ENCODE measurements around the gene ITGB2.
"Not testable (repeated sequence)": the region's sequence is repeated elsewhere in the genome, so short reads cannot be mapped to it uniquely, and the experiment has no call there.

The ITGB2 gene

DNA sequence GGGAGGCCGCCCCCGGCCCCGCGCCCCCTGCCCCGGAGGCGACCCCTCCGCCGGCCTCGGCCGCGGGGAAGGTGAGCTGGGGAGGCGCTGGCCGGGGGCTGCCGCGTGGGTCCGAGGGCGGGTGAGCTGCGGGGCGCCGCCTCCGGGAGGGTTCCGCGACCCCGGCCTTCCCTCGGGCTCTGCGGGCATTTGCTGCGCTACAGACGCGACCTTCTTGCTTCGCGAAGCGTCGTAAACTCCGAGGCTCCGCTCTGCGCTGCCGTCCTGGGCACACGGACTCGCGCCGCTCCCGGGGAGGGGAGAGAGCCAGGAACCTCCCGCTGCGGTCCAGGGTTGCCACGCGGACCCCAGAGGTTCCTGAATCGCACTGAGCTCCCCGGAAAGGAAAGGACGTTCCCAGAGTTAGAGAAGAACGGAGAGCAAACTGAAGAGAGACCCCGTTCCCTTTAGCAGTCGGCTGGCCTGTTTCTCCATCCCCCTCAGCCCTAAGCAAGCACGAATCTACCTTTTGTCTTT, 19.5 kb upstream of the ITGB2 start:
- DNase-seq = peak; percentile 73

DNA sequence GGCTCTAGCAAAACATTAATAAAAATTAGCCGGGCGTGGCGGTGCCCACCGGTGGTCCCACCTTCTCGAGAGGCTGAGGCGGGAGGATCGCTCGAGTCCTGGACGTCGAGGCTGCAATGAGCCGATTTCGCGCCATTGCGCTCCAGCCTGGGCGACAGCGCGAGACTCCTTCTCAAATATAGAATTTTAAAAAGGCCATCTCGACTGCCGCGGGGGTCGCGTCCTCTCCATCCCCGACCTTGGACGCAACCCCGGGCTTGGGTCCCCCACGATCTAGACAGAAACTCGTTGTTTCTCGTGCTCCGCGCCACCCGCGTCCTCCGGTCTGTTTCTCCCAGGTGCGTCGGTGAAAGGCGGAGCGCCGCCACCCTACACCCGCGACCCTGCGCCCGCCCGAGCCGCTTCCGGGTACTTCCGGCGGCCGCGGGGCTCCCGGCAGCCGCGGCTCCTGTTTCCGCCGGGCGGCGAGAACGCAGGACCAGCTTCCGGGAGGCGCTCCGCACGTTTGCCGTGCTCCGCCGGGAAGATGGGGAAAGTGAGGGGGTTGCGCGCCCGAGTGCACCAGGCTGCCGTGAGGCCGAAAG, 18.9 kb upstream of the ITGB2 start, which contains the start of gene SLX9:
TSS of gene SLX9 (plus strand) at position 498 of the 584 bp plus-strand sequence. CDS start at position 527, 29 bp downstream.
- DNase-seq = peak; percentile 97

DNA sequence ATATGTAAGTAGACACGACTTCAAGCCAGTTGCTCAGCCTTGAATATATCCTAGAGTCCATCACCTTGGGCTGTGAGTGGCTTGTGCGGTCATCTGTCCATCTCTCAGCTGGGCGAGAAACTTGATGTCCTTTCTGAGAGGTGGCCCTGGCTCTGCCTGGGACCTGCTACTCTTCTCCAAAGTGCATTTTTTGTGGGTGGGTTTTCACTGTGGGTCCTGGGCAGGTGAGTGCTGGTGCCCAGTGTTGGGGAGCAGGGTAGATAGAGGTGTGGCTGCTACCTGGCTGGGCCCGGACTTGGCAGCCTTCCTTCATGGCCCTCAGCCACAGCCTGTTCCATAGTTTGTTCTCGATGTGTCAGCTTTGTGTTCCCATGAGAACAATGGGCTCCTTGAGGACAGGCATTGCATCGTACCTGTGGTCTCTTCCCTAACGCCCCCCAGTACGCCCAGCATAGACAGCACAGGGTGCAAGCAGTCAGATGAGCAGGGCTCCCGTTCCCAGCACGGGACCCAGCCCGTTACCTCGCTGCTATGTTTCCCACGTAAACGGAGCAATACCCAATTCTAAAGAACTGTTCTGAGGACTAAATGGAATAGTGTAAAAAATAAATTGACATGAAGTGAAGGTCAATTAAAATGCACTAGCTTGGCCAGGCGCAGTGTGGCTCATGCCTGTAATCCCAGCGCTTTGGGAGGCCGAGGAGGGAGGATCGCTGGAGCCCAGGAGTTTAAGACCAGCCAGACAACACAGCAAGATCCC, 18.3 kb upstream of the ITGB2 start:
- no peak for DNase-seq

DNA sequence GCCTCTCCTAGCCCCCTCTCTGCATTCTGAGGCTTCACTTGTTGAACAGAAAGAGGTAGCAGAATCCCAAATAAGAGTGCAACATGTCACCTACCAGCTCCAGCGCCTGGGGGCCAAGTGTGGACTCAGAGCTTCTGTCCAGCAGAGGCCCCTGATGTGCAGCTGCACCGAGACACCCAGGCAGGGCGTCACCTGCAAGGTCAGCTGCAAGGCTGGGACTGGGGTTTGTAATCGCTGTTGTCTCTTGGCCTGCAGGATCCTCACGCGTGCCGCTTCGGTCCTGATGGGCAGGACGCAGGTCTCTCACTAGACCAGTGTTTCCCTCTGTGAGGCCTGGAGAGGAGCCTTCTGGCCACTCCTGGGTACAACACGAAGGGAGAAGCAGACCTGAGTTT, 14.8 kb upstream of the ITGB2 start:
- no peak for DNase-seq

DNA sequence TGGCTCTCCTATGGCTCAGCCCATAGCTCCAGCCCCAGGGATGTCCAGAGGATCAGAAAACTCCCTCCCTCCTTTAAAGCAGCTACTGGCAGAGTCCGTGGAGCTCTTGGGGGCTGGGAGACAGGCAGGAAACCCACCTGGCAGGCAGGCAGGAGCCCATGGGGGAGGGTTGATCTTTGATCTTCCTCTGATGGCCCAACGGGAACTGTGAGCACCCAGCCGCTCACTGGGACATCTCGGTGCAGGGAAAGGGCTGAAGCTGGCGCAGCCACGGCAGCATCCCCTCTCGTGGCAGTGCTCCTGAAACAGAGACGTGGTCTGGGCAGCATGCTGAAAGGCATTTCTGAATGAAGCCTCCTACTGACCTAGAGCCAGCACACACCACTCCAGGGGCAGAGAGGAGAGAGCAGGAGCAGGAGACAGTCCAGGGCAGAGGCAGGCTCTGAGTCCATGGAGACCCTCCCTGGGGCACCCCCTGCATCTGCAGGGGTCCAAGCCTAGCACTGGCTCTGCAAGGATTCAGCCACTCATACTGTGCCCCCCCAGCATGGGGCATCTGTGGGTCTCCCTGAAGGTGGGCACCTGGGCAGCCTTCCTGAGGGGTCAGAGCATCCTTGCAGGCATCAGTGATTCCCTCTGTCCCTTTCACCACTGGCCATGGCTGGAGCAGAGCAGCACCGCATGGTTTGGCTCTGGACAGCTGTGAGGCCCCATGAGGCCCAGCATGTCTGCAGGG, 14.3 kb upstream of the ITGB2 start:
- no peak for DNase-seq

DNA sequence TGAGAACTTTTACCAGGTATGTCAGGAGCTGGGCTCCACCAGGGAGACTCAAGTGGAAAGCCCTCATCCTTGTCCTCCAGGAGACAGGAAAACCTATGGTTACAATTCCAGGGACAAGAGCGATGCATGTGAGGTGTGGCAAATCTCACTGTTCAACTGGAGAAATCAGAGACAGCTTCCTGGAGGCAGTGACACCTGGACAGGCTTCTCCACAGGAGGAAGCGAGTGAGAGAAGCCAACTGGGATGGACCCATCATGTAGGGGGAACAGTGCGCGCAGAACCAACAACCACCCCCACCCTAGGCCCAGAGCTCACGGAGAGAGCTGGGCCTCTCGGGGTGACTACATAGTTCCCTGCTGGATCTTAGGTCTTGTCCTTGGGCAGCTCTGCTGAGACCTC, 13.6 kb upstream of the ITGB2 start:
- no peak for DNase-seq

DNA sequence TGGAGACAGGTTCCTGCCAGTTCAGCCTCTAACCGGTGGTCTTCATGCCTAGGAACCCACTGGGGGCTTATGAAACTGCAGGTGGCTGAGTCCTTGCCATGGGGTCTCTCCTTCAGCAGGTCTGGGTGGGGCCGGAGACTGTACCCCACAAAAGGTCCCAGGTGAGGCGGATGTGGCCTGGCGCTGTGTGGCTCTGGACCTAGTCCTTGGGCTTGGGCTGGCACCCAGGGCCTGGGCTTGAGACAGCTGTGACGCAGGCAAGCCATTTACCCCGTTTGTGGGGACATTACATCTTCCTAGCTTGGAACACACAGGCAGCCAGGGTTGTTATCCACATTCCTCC, 13.2 kb upstream of the ITGB2 start:
- no peak for DNase-seq

DNA sequence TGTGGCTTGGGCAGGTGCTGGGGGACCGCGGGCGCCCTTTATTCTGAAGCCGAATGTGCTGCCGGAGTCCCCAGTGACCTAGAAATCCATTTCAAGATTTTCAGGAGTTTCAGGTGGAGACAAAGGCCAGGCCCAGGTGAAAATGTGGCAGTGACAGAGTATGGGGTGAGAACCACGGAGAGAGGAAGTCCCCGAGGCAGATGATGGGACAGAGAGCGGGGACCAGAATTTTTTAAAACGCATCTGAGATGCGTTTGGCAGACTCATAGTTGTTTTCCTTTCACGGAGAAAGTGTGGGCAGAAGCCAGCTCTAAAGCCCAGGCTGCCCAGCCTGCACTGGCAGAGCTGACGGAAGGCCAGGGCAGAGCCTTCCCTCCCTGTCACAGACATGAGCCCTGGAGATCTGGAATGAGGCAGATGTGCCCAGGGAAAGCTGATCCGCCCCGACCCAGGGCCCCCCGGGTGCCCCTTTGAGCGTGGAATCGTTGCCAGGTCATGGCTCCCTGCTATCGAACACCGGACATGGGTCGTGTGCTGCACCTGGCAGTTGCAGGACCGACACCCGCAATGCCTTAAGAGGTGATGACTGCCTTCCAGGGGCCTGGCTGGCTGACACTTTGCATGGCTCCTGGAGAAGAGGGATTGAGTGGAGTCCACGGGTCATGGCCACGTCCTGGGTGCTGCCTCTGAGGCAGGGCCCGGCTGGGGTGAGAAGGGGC, 12.7 kb upstream of the ITGB2 start:
- DNase-seq = no peak

DNA sequence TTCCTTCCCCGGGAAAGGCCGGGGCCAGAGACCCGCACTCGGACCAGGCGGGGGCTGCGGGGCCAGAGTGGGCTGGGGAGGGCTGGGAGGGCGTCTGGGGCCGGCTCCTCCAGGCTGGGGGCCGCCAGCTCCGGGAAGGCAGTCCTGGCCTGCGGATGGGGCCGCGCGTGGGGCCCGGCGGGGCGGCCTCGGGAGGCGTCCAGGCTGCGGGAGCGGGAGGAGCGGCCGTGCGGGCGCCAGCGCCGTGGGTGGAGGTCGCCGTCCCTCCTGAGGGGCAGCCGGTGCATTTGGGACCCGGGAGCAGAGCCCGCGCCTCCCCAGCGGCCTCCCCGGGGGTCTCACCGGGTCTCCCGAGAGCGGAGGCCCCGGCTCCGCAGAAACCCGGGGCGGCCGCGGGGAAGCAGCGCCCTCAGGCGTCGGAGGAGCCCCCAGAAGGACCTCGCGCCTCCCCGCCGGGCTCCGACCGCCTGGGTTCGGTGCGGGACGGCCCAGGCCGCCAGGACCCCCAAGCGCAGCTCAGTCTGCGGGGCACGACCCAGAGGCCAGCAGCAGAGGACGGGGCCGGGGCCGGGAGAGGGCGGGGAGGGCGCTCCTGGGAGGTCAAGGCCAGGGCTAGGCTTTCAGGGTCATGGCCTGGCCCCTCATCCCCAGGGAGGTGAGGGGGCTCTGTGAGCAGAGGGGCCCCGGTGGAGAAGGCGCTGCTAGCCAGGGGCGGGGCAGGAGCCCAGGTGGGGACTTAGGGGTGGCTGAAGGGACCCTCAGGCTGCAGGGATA, 11.9 kb upstream of the ITGB2 start:
- peak; percentile 63 for DNase-seq

DNA sequence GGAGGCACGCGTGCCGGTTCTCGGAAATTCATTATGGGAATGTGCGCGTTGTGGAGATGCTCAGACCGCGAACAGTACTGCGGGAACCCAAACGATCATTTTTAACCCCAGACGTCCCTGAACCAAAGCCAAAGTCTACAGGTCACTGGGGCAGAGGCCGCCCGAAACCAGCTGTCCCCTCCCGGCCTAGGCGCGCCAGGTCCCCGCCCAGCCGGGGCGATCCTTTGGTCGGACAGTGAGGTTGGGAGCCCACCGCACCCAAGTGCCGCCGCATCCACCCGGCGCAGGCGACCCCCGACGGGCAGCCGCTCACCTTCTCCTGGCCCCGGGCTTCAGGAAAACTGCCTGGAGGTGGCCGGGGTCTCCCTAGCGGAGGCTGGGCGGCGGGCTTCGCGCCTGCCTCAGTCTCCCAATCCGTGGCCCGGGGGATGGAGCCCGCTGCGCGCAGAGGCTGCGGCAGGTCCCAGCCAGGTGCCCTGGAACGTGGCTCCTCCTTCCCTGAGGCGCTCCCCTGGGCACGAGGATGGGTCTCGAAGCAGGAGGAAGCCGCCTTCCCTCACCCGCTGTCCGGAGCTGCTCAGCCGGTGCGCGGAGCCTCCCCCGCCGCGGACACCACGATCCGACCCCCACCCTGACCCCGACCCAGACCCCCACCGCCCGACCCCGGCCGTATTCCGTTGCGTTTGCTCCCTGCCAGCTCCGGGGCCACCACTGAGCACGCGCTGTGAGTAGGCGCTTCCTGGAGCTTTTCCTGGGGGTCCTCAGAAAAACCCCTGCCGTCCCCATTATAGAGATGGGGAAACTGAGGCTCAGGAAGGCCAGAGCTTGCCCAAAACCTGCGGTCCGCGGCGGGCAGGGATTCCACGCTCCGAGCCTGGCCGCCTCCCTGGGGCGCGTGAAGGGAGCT, 11.1 kb upstream of the ITGB2 start:
- DNase-seq = peak; percentile 52

DNA sequence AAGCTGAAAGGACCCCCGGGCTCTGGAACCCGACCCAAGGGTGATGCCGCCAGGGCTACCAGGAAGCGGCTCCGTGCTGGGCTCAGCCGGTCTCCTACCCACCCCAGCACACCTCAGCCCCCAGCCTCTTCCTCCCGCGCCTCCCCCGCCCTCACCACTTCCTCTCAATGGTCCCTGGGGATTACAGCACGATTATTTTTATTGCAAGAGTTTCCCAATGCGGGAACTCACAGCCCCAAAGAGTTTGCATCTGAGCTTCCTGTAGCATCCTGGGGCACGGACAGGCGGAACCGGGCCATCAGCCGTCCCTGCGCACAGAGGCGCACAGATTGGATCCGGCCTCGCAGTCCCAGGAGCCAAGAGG, 10.4 kb upstream of the ITGB2 start:
- peak; percentile 89 for DNase-seq

DNA sequence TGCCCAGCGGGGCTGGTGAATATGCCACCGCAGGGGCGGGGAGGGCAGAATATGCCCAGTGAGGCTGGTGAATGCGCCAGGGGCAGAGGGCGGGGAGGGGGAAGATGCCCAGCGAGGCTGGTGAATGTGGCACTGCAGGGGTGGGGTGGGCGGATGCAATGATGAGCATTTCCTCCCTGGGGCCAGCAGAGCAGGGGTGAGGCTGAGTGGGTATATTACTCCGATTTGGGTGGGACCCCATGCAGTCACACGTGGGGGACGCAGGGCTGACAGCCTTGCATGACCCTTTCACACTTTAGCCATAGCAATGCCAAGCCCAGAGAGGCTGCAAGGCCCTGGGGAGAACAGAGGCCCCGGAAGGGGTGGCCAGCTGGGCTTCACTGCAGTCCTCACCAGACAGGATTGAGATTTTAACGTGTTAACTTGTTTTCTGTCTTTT, 9.9 kb upstream of the ITGB2 start:
- DNase-seq = peak; percentile 62

DNA sequence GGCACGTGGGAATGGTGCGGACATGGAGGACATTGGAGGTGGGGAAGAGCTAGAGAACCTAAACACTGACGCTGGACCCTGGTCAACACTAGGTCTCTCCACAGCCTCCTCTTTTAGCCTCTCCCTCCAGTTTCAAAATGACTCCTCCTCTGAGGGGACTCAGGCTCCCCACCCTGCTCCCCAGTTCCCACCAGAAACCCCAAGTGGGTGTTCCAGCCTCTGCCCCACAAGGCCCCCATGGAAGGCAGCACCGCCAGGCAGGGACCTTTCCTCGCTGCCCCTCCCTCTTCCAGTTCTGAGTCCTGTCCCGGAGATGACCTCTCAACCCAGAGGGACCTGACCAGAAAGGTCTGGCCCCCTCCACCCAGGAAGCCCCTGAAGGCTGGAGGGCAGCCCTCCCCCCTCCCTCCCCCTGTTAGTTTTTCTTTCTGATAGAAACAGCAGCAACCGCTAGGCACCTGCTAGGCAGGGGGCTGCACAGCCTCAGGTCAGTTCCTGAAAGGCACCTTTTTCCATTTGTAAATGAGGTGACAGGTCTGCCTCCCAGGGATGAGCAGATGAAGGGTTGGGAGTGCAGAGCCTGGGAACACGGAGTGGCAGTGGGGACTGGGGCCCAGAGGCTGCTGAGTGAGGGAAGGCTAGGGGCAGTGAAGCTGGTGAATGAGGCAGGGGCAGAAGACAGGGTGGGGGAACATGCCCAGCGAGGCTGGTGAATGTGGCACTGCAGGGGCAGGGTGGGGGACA, 9.3 kb upstream of the ITGB2 start:
- peak; percentile 46 for DNase-seq

DNA sequence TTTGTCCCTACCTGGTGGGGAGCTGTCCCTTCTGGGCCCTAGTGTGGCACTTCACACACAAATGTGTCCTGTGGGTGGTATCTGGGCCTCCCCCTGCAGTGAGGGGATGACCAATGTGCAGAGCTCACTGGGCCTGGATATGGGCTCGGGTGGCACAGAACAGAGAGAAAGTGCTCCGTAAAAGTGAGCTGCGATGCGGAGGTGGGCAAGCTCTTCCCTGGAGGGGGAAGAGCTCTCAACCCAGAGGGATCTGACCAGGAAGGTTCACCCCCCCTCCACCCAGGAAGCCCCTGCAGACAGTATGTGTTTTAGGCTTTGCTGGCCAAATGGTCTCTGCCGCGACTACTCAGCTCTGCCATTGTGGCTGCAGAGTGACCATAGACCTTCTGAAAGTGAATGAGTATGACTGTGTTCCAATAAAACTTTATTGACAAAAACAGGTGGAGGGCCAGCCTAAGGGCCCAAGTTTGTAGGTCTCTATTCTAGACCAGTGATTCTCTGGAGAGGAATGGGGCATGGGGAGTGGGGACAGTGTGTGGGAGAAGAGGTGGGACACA, 8.6 kb upstream of the ITGB2 start:
- DNase-seq = no peak

DNA sequence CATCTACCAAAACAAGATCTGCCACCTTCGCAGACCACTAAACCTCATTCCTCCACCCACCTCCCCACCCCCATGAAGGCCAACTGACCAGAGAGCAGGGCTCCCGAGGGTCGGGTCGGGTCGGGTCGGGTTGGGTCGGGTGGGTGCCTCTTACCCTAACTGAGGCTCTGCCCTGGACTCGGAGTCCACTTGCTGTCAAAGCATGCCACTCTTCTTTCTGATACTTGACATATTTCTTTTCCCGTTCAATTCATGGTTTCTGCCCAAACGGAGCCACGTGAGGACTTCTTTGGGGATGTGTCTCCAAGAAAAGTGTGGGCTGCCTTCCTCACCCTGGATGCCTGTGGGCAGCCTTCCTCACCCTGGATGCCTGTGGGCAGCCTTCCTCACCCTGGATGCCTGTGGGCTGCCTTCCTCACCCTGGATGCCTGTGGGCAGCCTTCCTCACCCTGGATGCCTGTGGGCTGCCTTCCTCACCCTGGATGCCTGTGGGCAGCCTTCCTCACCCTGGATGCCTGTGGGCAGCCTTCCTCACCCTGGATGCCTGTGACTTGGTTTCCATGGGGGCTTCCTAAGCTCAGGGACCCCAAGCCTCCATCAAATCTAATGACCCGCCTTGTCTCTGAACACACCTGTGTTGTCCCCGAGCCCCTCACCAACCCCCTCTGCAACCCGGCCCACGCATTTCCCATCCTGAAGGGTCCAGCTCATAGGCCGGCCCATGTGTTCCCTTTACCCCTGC, 8.0 kb upstream of the ITGB2 start:
- DNase-seq = not testable (repeated sequence)

DNA sequence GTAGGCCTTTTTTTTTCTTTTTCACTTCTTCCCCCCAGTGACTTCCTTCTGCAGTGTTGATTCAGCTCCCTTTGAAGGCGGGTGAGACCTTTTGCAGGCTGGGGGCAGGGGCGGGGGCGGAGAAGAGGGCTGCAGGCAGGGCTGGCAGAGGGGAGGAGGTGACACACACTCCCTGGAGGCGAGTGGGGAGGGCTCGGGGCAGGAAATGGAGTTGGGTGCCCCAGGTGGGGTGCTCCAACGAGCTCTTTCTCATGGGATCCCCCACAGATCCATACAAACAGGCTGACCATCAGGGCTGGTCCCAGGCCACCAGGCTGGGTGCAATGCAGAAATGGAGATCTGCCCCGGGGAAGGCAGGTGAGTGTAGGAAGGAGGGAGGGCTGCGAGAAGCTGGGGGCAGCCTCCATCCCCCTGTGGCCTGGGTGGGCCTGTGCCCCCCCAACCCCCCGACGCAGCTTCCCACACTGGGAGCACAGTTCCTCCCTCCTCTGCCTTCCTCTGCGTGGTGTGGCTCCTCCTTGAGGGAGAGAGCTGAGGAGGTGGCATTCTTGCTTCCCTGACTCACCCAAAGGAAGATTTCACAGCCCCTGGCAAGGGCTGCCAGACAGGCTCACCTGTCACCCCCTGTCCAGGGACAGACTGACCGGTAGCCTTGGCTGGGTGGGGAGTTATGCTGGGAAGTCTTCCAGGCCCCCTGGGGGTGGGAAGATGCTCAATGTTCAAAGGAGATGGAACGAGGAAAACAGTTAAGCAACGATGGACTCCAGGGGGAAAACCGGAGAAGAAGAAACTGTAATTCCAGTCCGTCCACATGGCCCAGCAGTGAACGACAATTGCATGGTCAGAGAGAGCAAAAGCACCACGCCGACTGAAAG, 7.1 kb upstream of the ITGB2 start:
- peak; percentile 67 for DNase-seq

DNA sequence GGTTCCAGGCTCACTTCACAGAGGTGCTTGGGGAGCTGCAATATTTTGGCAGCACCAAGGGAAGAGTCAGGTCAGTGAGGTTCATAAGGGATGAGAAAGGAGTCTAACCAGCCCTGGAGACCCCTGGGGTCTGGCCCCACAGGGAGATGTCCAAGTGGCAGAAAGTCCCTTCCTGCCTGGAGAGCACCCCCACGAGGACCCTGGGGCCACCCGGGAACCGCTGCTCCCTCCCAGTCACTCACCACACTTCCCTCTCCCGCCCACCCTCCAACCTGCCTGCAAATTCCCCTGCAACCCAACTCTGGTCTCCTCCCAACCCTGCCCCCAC, 6.5 kb upstream of the ITGB2 start:
- no peak for DNase-seq

DNA sequence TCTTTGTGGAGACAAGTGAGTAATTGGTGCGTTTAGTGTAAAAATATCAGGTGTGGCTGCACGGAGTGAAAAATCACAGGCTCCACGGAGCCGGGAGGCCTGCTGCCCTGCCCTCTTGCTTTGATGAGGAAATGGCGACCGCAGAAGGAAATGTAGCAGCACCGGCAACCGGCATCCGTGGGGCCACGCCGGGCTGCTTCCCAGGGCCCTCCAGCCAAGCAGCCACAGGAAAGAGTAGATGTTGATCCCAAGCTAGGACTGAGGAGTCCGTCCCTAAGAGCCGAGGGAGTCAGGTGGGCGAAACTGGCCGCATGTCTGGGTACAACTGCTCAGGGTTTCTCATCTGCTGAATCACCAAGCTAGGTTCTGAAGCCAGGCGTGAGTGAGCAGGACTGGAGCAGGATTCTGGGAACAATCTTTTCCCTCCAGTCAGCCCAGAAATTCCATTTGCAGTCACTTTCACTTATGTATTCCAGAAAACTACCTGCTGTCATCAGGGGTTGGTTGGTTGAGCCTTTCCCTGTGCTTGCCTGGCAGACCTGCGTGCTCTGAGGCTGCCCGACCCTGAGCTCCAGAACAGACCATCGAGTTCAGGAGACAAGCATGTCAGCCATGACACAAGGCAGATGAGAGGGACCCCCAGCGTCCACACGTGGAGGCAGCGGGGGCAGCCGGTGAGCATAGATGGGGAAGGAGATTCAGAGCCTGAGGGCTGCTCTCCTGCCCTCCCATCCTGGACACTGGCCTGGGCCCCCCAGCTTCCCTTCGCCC, 5.8 kb upstream of the ITGB2 start:
- DNase-seq = no peak
